Esophagus muscularis mucosa (tissue), 4 donors: ENCODE measurements around the gene TRPV4. TPM values are rescaled to one million over a fixed set of nuclear protein-coding genes. Genes with fewer than 3 reads are reported as not detected.
"Not testable (repeated sequence)": the region's sequence is repeated elsewhere in the genome, so short reads cannot be mapped to it uniquely, and the experiment has no call there.

ENCODE experiments used
- DNase-seq: peaks from one replicate; pipeline ENCODE4 v3.0.0-alpha.2; 2017; ENCODE audit errors: extremely low spot score
- H3K27ac ChIP-seq, 4 donors: fragments of 200-600 bp; sonication (generic); replicated peaks in 1 of 4; 1 replicate in 3 of 4; 2 replicates in 1 of 4; pipeline ENCODE4 v1.5.1; 2016 to 2019; ENCODE audit warnings: mild to moderate bottlenecking in 1 of 4
- H3K27me3 ChIP-seq, 4 donors: fragments of 200-600 bp; sonication (generic); one replicate each; pipeline versions ENCODE4 v1.5.1 to v1.6.0; 2016 to 2019
- H3K36me3 ChIP-seq, 4 donors: fragments of 200-600 bp; sonication (generic); one replicate each; pipeline ENCODE4 v1.5.1; 2016 to 2019
- H3K4me1 ChIP-seq, 4 donors: fragments of 200-600 bp; sonication (generic); one replicate each; pipeline ENCODE4 v1.5.1; 2016 to 2019
- H3K4me3 ChIP-seq, 4 donors: fragments of 200-600 bp; sonication (generic); 1 replicate in 2 of 4; 2 replicates in 2 of 4; pipeline ENCODE4 v1.5.1; 2016 to 2019; ENCODE audit warnings: mild to moderate bottlenecking in 4 of 4, moderate library complexity in 1 of 4
- H3K9me3 ChIP-seq, 4 donors: fragments of 200-600 bp; sonication (generic); 1 replicate in 3 of 4; 2 replicates in 1 of 4; pipeline ENCODE4 v1.5.1; 2016 to 2019
- EP300 ChIP-seq: sonication (generic); formaldehyde crosslinking; IDR thresholded peaks from one replicate; pipeline ENCODE4 v1.6.1; 2017; ENCODE audit warnings: antibody characterized with exemption
- POLR2A ChIP-seq: fragments of 450-650 bp; IDR thresholded peaks from one replicate; pipeline ENCODE4 v1.6.1; 2017; ENCODE audit warnings: antibody characterized with exemption, moderate library complexity, mild to moderate bottlenecking, low read depth
- POLR2AphosphoS5 ChIP-seq, 2 donors: sonication (generic); formaldehyde crosslinking; IDR thresholded peaks; one replicate each; pipeline ENCODE4 v1.6.1; 2017; ENCODE audit warnings: antibody characterized with exemption in 2 of 2
- WGBS: methylation state at CpG from one replicate; pipeline ENCODE4 v1.1.5; 2018; 5-methylcytosine and 5-hydroxymethylcytosine counted together
- intact Hi-C: fragments of 100-400 bp; cut with DNase I; formaldehyde crosslinking; loops from one replicate; pipeline ENCODE4 v1.15.1; 2023
- total RNA-seq, 4 donors: library from RNA; depleted of rRNA; stranded (reverse); fragments of >200 nt; gene quantifications; one replicate each; pipeline versions ENCODE4 v1.1.0 to v1.2.1, GENCODE V29; 2016
- TF ChIP-seq, protein P1 (sequence below), 3 experiments: fragments of 200-600 bp in 2 of 3; fragments of 450-650 bp in 1 of 3; sonication (generic) in 2 of 3; IDR thresholded peaks; one replicate each; pipeline ENCODE4 v1.5.1; 2017 to 2019; ENCODE audit warnings: antibody characterized with exemption in 3 of 3, mild to moderate bottlenecking in 2 of 3, moderate library complexity in 1 of 3

The TRPV4 gene
- total RNA-seq, 4 donors from 2014 or later: under 0.01 to 0.63 (median 0.35) TPM

DNA sequence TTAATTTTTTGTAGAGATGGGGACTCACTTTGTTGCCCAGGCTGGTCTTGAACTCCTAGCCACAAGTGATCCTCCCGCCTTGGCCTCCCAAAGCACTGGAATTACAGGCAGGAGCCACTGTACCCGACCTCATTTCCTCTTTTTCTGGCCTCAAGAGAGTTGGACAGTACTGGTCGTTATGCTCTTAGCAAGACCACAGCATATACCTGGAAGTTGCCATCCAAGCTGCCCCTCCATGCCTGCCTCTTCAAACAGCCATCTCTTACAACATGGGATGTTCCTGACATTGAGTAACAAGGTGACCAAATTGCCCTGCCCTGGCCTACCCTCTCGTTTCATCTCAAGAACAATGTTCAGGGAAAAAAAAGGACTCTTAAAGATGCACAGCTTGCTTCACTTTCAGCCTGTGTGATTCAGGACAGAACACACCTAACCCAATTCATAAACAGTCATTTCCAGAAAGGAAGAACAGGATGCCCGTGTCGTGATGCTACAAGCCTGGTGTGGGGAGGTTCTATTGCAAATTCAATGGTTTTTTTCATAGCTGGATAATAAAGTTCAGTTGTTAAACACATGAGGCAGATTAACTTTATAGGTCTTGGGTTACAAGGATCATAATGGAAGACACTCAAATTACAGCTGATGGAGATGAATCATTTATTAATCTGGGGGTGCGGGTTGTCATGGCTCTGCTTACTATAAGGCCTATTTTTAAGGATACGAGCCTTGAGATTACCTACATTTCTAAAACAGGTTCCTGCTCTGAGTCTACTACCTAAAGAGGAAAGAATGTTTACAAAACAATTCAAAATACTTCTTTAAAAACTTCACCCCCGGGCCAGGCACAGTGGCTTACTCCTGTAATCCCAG is 35.2 kb upstream of the TRPV4 start:
- no peak for DNase-seq
- intact Hi-C loops: no loop called here
- Histone ChIP-seq H3K9me3 (no peaks in the 10 kb centered on the region), H3K27me3 (no peaks in the 10 kb centered on the region), H3K36me3 (peaks cover 4 to 13% (median 12%) of the 10 kb centered on the region in 4 donors), H3K4me1 (peaks cover 9 to 28% (median 25%) of the 10 kb centered on the region in 4 donors), H3K4me3 (no peak overlapping the region), H3K27ac (no peak overlapping the region)
- no peak for TF ChIP-seq POLR2AphosphoS5 (IDR thresholded peaks at IDR 0.05)
- TF ChIP-seq, protein P1, sequence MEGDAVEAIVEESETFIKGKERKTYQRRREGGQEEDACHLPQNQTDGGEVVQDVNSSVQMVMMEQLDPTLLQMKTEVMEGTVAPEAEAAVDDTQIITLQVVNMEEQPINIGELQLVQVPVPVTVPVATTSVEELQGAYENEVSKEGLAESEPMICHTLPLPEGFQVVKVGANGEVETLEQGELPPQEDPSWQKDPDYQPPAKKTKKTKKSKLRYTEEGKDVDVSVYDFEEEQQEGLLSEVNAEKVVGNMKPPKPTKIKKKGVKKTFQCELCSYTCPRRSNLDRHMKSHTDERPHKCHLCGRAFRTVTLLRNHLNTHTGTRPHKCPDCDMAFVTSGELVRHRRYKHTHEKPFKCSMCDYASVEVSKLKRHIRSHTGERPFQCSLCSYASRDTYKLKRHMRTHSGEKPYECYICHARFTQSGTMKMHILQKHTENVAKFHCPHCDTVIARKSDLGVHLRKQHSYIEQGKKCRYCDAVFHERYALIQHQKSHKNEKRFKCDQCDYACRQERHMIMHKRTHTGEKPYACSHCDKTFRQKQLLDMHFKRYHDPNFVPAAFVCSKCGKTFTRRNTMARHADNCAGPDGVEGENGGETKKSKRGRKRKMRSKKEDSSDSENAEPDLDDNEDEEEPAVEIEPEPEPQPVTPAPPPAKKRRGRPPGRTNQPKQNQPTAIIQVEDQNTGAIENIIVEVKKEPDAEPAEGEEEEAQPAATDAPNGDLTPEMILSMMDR (IDR thresholded peaks at IDR 0.05): no peak
- WGBS: 76% methylated on average over 9 of the region's 9 CpGs

DNA sequence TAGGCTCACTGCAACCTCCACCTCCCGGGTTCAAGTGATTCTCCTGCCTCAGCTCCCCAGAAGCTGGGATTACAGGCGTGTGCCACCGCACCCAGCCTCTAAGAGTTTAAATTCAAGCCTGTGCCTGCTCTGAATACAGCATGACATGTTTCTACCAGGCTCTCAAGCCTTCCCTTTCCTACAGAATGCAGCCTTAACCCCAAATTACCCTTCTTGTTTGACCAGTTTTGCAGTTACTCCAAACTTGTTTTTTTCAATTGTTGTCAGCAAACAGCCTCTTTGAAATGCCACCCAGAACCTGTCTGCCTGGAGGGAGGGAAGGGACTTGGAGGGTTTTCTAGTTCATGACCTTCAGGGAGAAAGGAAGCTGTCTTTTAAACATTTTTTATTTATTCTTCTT is 31.7 kb upstream of the TRPV4 start:
- 96% methylated on average over 3 of the region's 3 CpGs for WGBS
- Histone ChIP-seq H3K4me1 (peaks cover 3 to 19% (median 15%) of the 10 kb centered on the region in 4 donors), H3K4me3 (no peak overlapping the region), H3K27me3 (no peaks in the 10 kb centered on the region), H3K27ac (peak overlapping the region in 2 of 4 donors; percentile 11 to 20), H3K36me3 (peaks cover 0 to 14% (median 10%) of the 10 kb centered on the region in 4 donors), H3K9me3 (no peaks in the 10 kb centered on the region)
- TF ChIP-seq EP300 (no peak), POLR2A (no peak), POLR2AphosphoS5 (IDR thresholded peaks at IDR 0.05) (no peak)
- TF ChIP-seq, protein P1 (IDR thresholded peaks at IDR 0.05): no peak
- intact Hi-C loops: no loop called here
- DNase-seq: no peak

DNA sequence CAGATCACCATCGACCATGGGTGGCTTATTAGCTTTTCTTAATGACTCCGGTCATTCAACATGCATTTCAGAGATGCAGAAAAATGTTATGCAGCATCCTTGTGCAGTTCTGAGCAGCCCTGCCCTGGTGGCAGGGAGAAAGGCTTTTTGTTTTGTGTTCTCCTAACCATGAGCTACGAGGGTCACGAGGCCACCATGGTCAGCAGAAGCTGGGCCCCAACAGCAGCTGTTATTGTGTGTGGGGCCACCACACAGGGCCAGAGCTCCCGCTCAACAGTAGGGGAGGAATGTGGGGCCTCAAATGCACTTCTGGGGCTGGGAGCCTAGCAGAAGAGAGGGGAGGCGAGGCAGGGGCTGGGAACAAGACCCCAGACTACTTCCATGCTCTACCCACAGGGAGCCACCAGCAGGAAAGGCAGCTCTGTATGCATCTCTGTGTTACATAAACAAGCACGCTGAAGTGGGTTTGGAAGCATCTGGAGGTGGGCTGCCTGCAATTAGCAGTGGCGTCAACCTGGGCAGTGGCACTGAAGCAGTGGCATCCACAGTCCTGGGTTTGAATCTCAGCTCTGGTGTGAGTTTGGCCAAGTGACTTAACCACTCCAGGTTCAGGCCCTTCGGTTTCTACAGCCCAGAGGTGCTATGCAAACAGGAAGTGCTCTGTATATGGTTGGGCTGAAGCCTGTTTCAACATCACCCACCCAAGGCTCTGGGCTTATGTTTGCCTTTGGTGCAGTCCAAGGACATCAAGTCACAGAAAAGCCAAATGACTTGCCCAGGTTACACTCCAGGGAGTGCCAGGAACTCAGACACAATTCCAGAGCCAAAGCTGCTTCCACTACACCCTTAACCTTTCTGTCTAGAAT is 30.9 kb upstream of the TRPV4 start:
- Histone ChIP-seq H3K36me3 (peaks cover 0 to 14% (median 10%) of the 10 kb centered on the region in 4 donors), H3K4me3 (no peak overlapping the region), H3K9me3 (no peaks in the 10 kb centered on the region), H3K4me1 (peaks cover 3 to 19% (median 15%) of the 10 kb centered on the region in 4 donors), H3K27me3 (no peaks in the 10 kb centered on the region), H3K27ac (peak overlapping the region in 2 of 4 donors; percentile 11 to 20)
- WGBS: 68% methylated on average over 8 of the region's 9 CpGs
- intact Hi-C loops: no loop called here
- DNase-seq: no peak
- TF ChIP-seq, protein P1 (IDR thresholded peaks at IDR 0.05): no peak
- no peak for TF ChIP-seq EP300
- TF ChIP-seq POLR2A: no peak
- no peak for TF ChIP-seq POLR2AphosphoS5 (IDR thresholded peaks at IDR 0.05)

DNA sequence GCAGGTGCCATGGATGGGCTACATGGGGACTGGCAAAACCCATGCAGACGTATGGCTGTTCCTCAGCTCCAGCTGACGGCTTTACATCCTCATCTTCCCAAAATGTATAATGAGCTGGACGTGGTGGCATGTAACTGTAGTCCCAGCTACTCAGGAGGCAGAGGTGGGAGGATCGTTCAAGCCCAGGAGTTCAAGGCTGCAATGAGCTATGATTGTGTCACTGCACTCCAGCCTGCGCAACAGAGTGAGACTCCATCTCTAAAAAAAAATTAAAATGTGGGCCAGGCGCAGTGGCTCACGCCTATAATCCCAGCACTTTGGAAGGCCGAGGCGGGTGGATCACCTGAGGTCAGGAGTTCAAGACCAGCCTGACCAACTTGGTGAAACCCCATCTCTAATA is 29.3 kb upstream of the TRPV4 start:
- H3K27me3 ChIP-seq, DNase-seq, H3K9me3 ChIP-seq, H3K4me3 ChIP-seq, H3K27ac ChIP-seq, intact Hi-C loops: not testable (repeated sequence)
- Histone ChIP-seq H3K36me3 (peaks cover 0 to 25% (median 22%) of the 10 kb centered on the region in 4 donors), H3K4me1 (peaks cover 3 to 19% (median 15%) of the 10 kb centered on the region in 4 donors)
- 94% methylated on average over 9 of the region's 9 CpGs for WGBS

DNA sequence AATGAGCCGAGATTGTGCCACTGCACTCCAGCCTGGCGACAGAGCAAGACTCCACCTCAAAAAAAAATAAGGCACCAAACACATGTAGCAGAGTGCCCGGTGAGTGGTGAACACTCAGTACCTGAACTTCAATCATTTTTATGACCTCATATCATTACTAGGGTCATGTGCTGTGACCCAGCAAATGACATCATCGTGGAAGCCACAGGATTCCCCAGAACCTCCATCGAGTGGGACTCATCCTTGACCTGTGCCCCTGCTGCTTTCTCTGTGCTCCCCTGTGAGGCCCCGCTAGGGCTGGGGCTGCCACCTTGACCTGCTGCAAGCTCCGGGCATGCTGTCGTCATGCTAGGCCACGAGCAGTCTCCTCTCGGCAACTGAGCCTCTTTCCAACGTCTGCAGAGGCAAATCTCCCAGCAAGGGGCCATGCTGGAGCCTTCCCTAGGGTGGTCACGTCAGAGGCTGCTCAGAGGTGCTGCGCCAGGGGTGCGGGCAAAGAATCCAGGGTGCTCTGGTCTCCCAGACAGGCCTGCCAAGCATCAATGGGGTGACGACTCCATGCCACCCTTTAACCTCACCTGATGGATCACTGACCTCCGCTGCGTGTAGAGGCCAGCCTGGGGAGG is 28.6 kb upstream of the TRPV4 start:
- Histone ChIP-seq H3K9me3 (no peaks in the 10 kb centered on the region), H3K27me3 (no peaks in the 10 kb centered on the region), H3K36me3 (peaks cover 3 to 32% (median 29%) of the 10 kb centered on the region in 4 donors), H3K4me3 (no peak overlapping the region), H3K4me1 (peaks cover 3 to 19% (median 15%) of the 10 kb centered on the region in 4 donors), H3K27ac (no peak overlapping the region)
- intact Hi-C loops: no loop called here
- 79% methylated on average over 15 of the region's 17 CpGs for WGBS
- no peak for TF ChIP-seq EP300
- no peak for TF ChIP-seq POLR2AphosphoS5 (IDR thresholded peaks at IDR 0.05)
- TF ChIP-seq POLR2A: no peak
- TF ChIP-seq, protein P1 (IDR thresholded peaks at IDR 0.05): no peak
- no peak for DNase-seq
